ENCODE results near the gene PTPRG.

The PTPRG gene

GRCh38 chr3:62057339-62058047, 496.1 kb downstream of the PTPRG start:
- TF ChIP-seq TAF1 (IDR thresholded peaks at IDR 0.05; ENCODE audit: borderline replicate concordance, low read depth, low read length): no peak
- TF ChIP-seq POLR2A (IDR thresholded peaks at IDR 0.05; ENCODE audit: low read depth, low read length): no peak
- no peak for TF ChIP-seq POLR2AphosphoS5 (IDR thresholded peaks at IDR 0.05; ENCODE audit: low read depth, low read length)
- FAIRE-seq (no peak), DNase-seq (ENCODE audit: insufficient read length) (no peak)

GRCh38 chr3:62065985-62066693, 504.8 kb downstream of the PTPRG start:
- FAIRE-seq: no peak
- no peak for DNase-seq (ENCODE audit: insufficient read length)

GRCh38 chr3:62068337-62068736, 507.0 kb downstream of the PTPRG start:
- no peak for TF ChIP-seq TAF1 (IDR thresholded peaks at IDR 0.05; ENCODE audit: borderline replicate concordance, low read depth, low read length)
- TF ChIP-seq POLR2AphosphoS5 (IDR thresholded peaks at IDR 0.05; ENCODE audit: low read depth, low read length): no peak
- no peak for TF ChIP-seq POLR2A (IDR thresholded peaks at IDR 0.05; ENCODE audit: low read depth, low read length)
- FAIRE-seq: no peak
- no peak for DNase-seq (ENCODE audit: insufficient read length)

More at GRCh38 chr3:62065985-62066693, 504.8 kb downstream of the PTPRG start:
- TF ChIP-seq POLR2AphosphoS5 (IDR thresholded peaks at IDR 0.05; ENCODE audit: low read depth, low read length): no peak
- no peak for TF ChIP-seq TAF1 (IDR thresholded peaks at IDR 0.05; ENCODE audit: borderline replicate concordance, low read depth, low read length)
- no peak for TF ChIP-seq POLR2A (IDR thresholded peaks at IDR 0.05; ENCODE audit: low read depth, low read length)

GRCh38 chr3:62070891-62071290, 509.5 kb downstream of the PTPRG start:
- FAIRE-seq (no peak), DNase-seq (ENCODE audit: insufficient read length) (no peak)
- TF ChIP-seq TAF1 (IDR thresholded peaks at IDR 0.05; ENCODE audit: borderline replicate concordance, low read depth, low read length): no peak

- DNase-seq (ENCODE audit: insufficient read length) (no peak), FAIRE-seq (no peak)
- TF ChIP-seq POLR2AphosphoS5 (IDR thresholded peaks at IDR 0.05; ENCODE audit: low read depth, low read length) (no peak), POLR2A (IDR thresholded peaks at IDR 0.05; ENCODE audit: low read depth, low read length) (no peak), TAF1 (IDR thresholded peaks at IDR 0.05; ENCODE audit: borderline replicate concordance, low read depth, low read length) (no peak)
These were observed 511.7 kb downstream of the PTPRG start for GRCh38 chr3:62073038-62073437.

- DNase-seq (ENCODE audit: insufficient read length): no peak
- no peak for FAIRE-seq
- TF ChIP-seq POLR2AphosphoS5 (IDR thresholded peaks at IDR 0.05; ENCODE audit: low read depth, low read length) (no peak), POLR2A (IDR thresholded peaks at IDR 0.05; ENCODE audit: low read depth, low read length) (no peak), TAF1 (IDR thresholded peaks at IDR 0.05; ENCODE audit: borderline replicate concordance, low read depth, low read length) (no peak)
These were observed 523.2 kb downstream of the PTPRG start for GRCh38 chr3:62084558-62084957.

- DNase-seq (ENCODE audit: insufficient read length) (no peak), FAIRE-seq (no peak)
- TF ChIP-seq POLR2A (IDR thresholded peaks at IDR 0.05; ENCODE audit: low read depth, low read length): no peak
These were observed 527.2 kb downstream of the PTPRG start for GRCh38 chr3:62088472-62089104.

- no peak for TF ChIP-seq POLR2AphosphoS5 (IDR thresholded peaks at IDR 0.05; ENCODE audit: low read depth, low read length)
- no peak for TF ChIP-seq TAF1 (IDR thresholded peaks at IDR 0.05; ENCODE audit: borderline replicate concordance, low read depth, low read length)
- TF ChIP-seq POLR2A (IDR thresholded peaks at IDR 0.05; ENCODE audit: low read depth, low read length): no peak
- DNase-seq (ENCODE audit: insufficient read length) (no peak), FAIRE-seq (no peak)
These were observed 528.7 kb downstream of the PTPRG start for GRCh38 chr3:62090066-62090465.

GRCh38 chr3:62090519-62090918, 529.1 kb downstream of the PTPRG start:
- DNase-seq (ENCODE audit: insufficient read length) (no peak), FAIRE-seq (no peak)
- no peak for TF ChIP-seq POLR2AphosphoS5 (IDR thresholded peaks at IDR 0.05; ENCODE audit: low read depth, low read length)
- TF ChIP-seq POLR2A (IDR thresholded peaks at IDR 0.05; ENCODE audit: low read depth, low read length): no peak
- no peak for TF ChIP-seq TAF1 (IDR thresholded peaks at IDR 0.05; ENCODE audit: borderline replicate concordance, low read depth, low read length)

GRCh38 chr3:62093025-62093424, 531.7 kb downstream of the PTPRG start:
- FAIRE-seq (no peak), DNase-seq (ENCODE audit: insufficient read length) (no peak)
- TF ChIP-seq POLR2A (IDR thresholded peaks at IDR 0.05; ENCODE audit: low read depth, low read length) (no peak), POLR2AphosphoS5 (IDR thresholded peaks at IDR 0.05; ENCODE audit: low read depth, low read length) (no peak), TAF1 (IDR thresholded peaks at IDR 0.05; ENCODE audit: borderline replicate concordance, low read depth, low read length) (no peak)

GRCh38 chr3:62094461-62094860, 533.1 kb downstream of the PTPRG start:
- DNase-seq (ENCODE audit: insufficient read length) (no peak), FAIRE-seq (no peak)
- TF ChIP-seq POLR2A (IDR thresholded peaks at IDR 0.05; ENCODE audit: low read depth, low read length) (no peak), POLR2AphosphoS5 (IDR thresholded peaks at IDR 0.05; ENCODE audit: low read depth, low read length) (no peak), TAF1 (IDR thresholded peaks at IDR 0.05; ENCODE audit: borderline replicate concordance, low read depth, low read length) (no peak)

GRCh38 chr3:62095080-62095479, 533.7 kb downstream of the PTPRG start:
- DNase-seq (ENCODE audit: insufficient read length) (no peak), FAIRE-seq (no peak)
- TF ChIP-seq TAF1 (IDR thresholded peaks at IDR 0.05; ENCODE audit: borderline replicate concordance, low read depth, low read length) (no peak), POLR2AphosphoS5 (IDR thresholded peaks at IDR 0.05; ENCODE audit: low read depth, low read length) (no peak), POLR2A (IDR thresholded peaks at IDR 0.05; ENCODE audit: low read depth, low read length) (no peak)
